Naive thymus-derived CD4-positive, alpha-beta T cell (primary cell): Measurements from ENCODE around the gene OR1L1. TPM values are rescaled to one million over a fixed set of nuclear protein-coding genes. Genes with fewer than 3 reads are reported as not detected.

Experiments
- ATAC-seq: fragments of 150-1000 bp; cut with Tn5 transposase; 2 replicates; pipeline ENCODE4 v1.10.0; 2021; ENCODE audit warnings: mild to moderate bottlenecking, moderate library complexity
- CTCF ChIA-PET: fragments of 350-600 bp; sonication (Branson Sonifier 250); formaldehyde crosslinking; loops from one replicate; lab custom pipeline; 2021; ENCODE audit warnings: antibody characterized with exemption; lab: Charles Lee
- POLR2A ChIA-PET: fragments of 350-600 bp; sonication (Branson Sonifier 250); formaldehyde crosslinking; loops from one replicate; lab custom pipeline; 2021; ENCODE audit warnings: antibody characterized with exemption, inconsistent platforms; lab: Charles Lee
- DNase-seq, 9 donors: peaks; one replicate each; pipeline versions ENCODE4 v3.0.0 to v3.0.0-alpha.2; 2020 to 2022; ENCODE audit warnings: mixed read lengths in 1 of 9
- H3K27ac ChIP-seq: one replicate; pipeline ENCODE4 v1.7.0; 2013; ENCODE audit warnings: mild to moderate bottlenecking, low read depth, low read length, moderate library complexity
- H3K27me3 ChIP-seq, 2 donors: one replicate each; pipeline ENCODE4 v1.7.0; 2013; ENCODE audit warnings: low read length in 2 of 2, mild to moderate bottlenecking in 2 of 2, moderate library complexity in 2 of 2; ENCODE audit not compliant: control insufficient read depth in 2 of 2, insufficient read depth in 2 of 2
- H3K36me3 ChIP-seq, 3 experiments: 1 replicate in 2 of 3; 2 replicates in 1 of 3; pipeline ENCODE4 v1.7.0; 2013; ENCODE audit warnings: low read length in 3 of 3, mild to moderate bottlenecking in 3 of 3, moderate library complexity in 1 of 3; ENCODE audit not compliant: insufficient read depth in 3 of 3, control insufficient read depth in 2 of 3
- H3K4me1 ChIP-seq, 2 donors: one replicate each; pipeline ENCODE4 v1.7.0; 2013; ENCODE audit warnings: low read length in 2 of 2, mild to moderate bottlenecking in 2 of 2, moderate library complexity in 1 of 2; ENCODE audit not compliant: control insufficient read depth in 2 of 2, insufficient read depth in 2 of 2
- H3K4me3 ChIP-seq: 2 replicates; pipeline ENCODE4 v1.7.0; 2013; ENCODE audit warnings: mild to moderate bottlenecking, low read length
- H3K9me3 ChIP-seq, 3 experiments: 1 replicate in 2 of 3; 2 replicates in 1 of 3; pipeline ENCODE4 v1.7.0; 2013; ENCODE audit warnings: low read length in 3 of 3; ENCODE audit not compliant: control insufficient read depth in 2 of 3
- H3K27ac Mint-ChIP-seq, 9 donors: one replicate each; pipeline ENCODE4 v1.8.0; 2020 to 2022; ENCODE audit warnings: mixed read lengths in 9 of 9, mild to moderate bottlenecking in 8 of 9, moderate library complexity in 5 of 9, inconsistent platforms in 2 of 9
- H3K27me3 Mint-ChIP-seq, 5 donors: one replicate each; pipeline ENCODE4 v1.8.0; 2021 to 2022; ENCODE audit warnings: mixed read lengths in 5 of 5, mild to moderate bottlenecking in 1 of 5
- H3K36me3 Mint-ChIP-seq, 5 donors: one replicate each; pipeline ENCODE4 v1.8.0; 2020 to 2022; ENCODE audit warnings: mixed read lengths in 5 of 5, mild to moderate bottlenecking in 3 of 5, inconsistent platforms in 1 of 5
- H3K4me1 Mint-ChIP-seq, 7 donors: one replicate each; pipeline ENCODE4 v1.8.0; 2020 to 2022; ENCODE audit warnings: mixed read lengths in 7 of 7, mild to moderate bottlenecking in 3 of 7, inconsistent platforms in 1 of 7
- H3K4me3 Mint-ChIP-seq, 10 donors: one replicate each; pipeline ENCODE4 v1.8.0; 2020 to 2022; ENCODE audit warnings: mild to moderate bottlenecking in 10 of 10, mixed read lengths in 10 of 10, moderate library complexity in 6 of 10, inconsistent platforms in 2 of 10
- H3K9me3 Mint-ChIP-seq, 11 donors: one replicate each; pipeline ENCODE4 v1.8.0; 2020 to 2022; ENCODE audit warnings: mixed read lengths in 11 of 11, mild to moderate bottlenecking in 4 of 11, inconsistent platforms in 1 of 11, moderate library complexity in 1 of 11
- intact Hi-C, 2 donors: fragments of 100-400 bp; cut with micrococcal nuclease; formaldehyde crosslinking; loops; one replicate each; pipeline ENCODE4 v1.15.1; 2023
- polyA plus RNA-seq, 2 donors: library from polyadenylated mRNA; unstranded; fragments of 300-500 nt; fragmentation: Illumina TruSeq; gene quantifications; one replicate each; pipeline ENCODE4 v1.2.3, GENCODE V29; 2021
- total RNA-seq, 6 experiments: library from RNA in 5 of 6; stranded (reverse) in 5 of 6; gene quantifications; 1 replicate in 5 of 6; 2 replicates in 1 of 6; pipeline ENCODE4 v1.2.3 and lab custom pipeline; 2021 to 2026

The OR1L1 gene
- total RNA-seq, result not detected
- not detected for polyA plus RNA-seq
- total RNA-seq (lab: John Stamatoyannopoulos, UW), result not detected

- no peak within 1 kb of the TSS for H3K27ac Mint-ChIP-seq
- ChIA-PET POLR2A (no interaction called here), CTCF (no interaction called here)
- Histone ChIP-seq H3K4me1 (no peaks in the 10 kb centered on the region), H3K27ac (no peak within 1 kb of the TSS), H3K27me3 (no peaks in the 10 kb centered on the region), H3K9me3 (peaks cover 0 to 9% (median 0%) of the 10 kb centered on the region in 3 experiments), H3K4me3 (no peak within 1 kb of the TSS), H3K36me3 (no peaks in the 10 kb centered on the region)
- intact Hi-C loops, result no loop called here
- no peaks in the 10 kb centered on the region for H3K4me1 Mint-ChIP-seq
- peaks cover 0 to 7% (median 4%) of the 10 kb centered on the region in 5 donors for H3K36me3 Mint-ChIP-seq
- H3K9me3 Mint-ChIP-seq, result peaks cover 0 to 19% (median 4%) of the 10 kb centered on the region in 11 donors
- DNase-seq (no peak), ATAC-seq (no peak)
- peaks cover 1 to 43% (median 23%) of the 10 kb centered on the region in 5 donors for H3K27me3 Mint-ChIP-seq
- H3K4me3 Mint-ChIP-seq, result no peak within 1 kb of the TSS
These were observed at the start of gene OR1L1 for GRCh38 chr9:122661416-122661815. OR1L1 (plus strand) TSS chr9:122661716; CDS start chr9:122661716, 0 bp downstream.

DNA sequence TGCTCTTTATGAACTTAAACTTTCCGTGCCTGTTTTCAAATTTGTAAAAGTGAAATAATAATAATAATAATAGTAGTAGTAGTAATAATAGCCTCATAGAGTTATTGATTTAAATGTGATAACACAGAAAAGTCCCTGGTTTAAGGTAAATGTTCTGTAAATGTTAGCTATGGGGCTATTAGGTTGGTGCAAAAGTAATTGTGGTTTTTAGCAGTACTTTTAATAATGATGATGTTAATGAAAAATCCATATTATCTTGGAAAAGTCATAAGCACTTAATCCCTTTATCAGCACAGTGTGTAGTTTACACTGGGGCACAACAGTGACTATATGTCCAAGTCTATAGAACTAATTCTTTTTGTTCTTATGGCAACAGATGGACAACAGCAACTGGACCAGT, 47.2 kb upstream of the OR1L1 start, which contains the start of gene OR1Q1:
Gene OR1Q1 (plus strand): TSS at position 377 of the 400 bp plus-strand sequence. CDS start 0 bp downstream, at position 377.
- Mint-ChIP-seq H3K9me3 (peaks cover 0 to 8% (median 0%) of the 10 kb centered on the region in 11 donors), H3K36me3 (peaks cover 0 to 9% (median 3%) of the 10 kb centered on the region in 5 donors), H3K27ac (no peak within 1 kb of the TSS), H3K27me3 (peaks cover 0 to 11% (median 5%) of the 10 kb centered on the region in 5 donors), H3K4me3 (no peak within 1 kb of the TSS), H3K4me1 (no peaks in the 10 kb centered on the region)
- POLR2A ChIA-PET, result no interaction called here
- Histone ChIP-seq H3K36me3 (no peaks in the 10 kb centered on the region), H3K27ac (no peak within 1 kb of the TSS), H3K9me3 (no peaks in the 10 kb centered on the region), H3K4me1 (no peaks in the 10 kb centered on the region), H3K27me3 (no peaks in the 10 kb centered on the region), H3K4me3 (no peak within 1 kb of the TSS)
- DNase-seq (no peak), ATAC-seq (no peak)
- CTCF ChIA-PET, result no interaction called here
- intact Hi-C loops, result no loop called here

DNA sequence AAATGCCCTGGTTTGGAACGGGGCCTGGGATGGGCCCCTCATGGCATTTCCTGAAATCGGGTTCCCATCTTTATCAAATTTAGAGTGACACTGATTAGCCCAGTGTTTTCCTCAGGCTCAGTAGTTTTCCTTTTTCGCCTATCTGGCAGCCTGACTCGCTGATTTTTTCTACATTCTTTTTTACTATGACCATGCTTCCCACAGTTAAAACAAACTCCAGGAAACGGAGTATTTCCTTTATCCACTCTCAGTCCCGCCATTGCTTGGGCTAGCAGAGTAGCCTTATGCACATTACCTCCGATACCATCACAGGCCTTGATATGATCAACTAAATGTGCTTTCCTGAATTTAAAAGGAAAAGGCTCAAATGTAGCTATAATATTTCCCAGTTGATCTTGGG, 41.5 kb upstream of the OR1L1 start:
- Mint-ChIP-seq H3K27ac (no peak overlapping the region), H3K9me3 (peaks cover 0 to 10% (median 0%) of the 10 kb centered on the region in 11 donors), H3K4me1 (no peaks in the 10 kb centered on the region), H3K36me3 (peaks cover 0 to 8% (median 3%) of the 10 kb centered on the region in 5 donors), H3K27me3 (peaks cover 0 to 26% (median 4%) of the 10 kb centered on the region in 5 donors), H3K4me3 (no peak overlapping the region)
- no peaks in the 10 kb centered on the region for H3K36me3 ChIP-seq
- intact Hi-C loops, result no loop called here
- no peak for ATAC-seq
- no peaks in the 10 kb centered on the region for H3K9me3 ChIP-seq
- ChIA-PET CTCF (no interaction called here), POLR2A (no interaction called here)
- H3K4me3 ChIP-seq, result no peak overlapping the region
- H3K4me1 ChIP-seq, result no peaks in the 10 kb centered on the region
- DNase-seq, result no peak
- H3K27me3 ChIP-seq, result no peaks in the 10 kb centered on the region
- no peak overlapping the region for H3K27ac ChIP-seq

- no peaks in the 10 kb centered on the region for H3K4me1 ChIP-seq
- DNase-seq (no peak), ATAC-seq (no peak)
- Mint-ChIP-seq H3K4me1 (no peaks in the 10 kb centered on the region), H3K9me3 (peaks cover 3 to 54% (median 21%) of the 10 kb centered on the region in 11 donors), H3K27ac (no peak overlapping the region), H3K36me3 (peaks cover 0 to 16% (median 11%) of the 10 kb centered on the region in 5 donors), H3K4me3 (no peak overlapping the region), H3K27me3 (peaks cover 0 to 39% (median 34%) of the 10 kb centered on the region in 5 donors)
- CTCF ChIA-PET, result no interaction called here
- peaks cover 0 to 3% (median 0%) of the 10 kb centered on the region in 3 experiments for H3K9me3 ChIP-seq
- H3K36me3 ChIP-seq, result no peaks in the 10 kb centered on the region
- H3K27me3 ChIP-seq, result no peaks in the 10 kb centered on the region
- intact Hi-C loops, result no loop called here
- POLR2A ChIA-PET, result no interaction called here
- H3K27ac ChIP-seq, result no peak overlapping the region
- H3K4me3 ChIP-seq, result no peak overlapping the region
These were observed 19.3 kb upstream of the OR1L1 start for GRCh38 chr9:122642226-122642625.

DNA sequence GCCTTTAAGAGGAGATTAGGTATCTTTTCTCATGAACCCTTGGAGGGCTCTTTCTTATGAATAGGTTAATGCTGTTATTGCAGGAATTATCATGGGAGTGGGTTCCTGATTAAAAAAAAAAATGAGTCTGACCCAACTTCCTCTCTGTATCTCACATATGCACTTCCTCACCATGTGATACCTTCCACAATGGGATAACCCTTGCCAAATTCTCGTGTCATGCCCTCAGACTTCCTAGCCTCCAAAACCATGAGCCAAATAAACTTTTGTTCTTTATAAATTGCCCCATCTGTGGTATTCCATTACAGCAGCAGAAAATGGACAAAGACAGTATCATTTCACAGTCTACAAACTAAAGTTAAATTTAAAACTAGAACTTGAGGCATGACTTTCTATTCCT, 5.1 kb upstream of the OR1L1 start:
- intact Hi-C loops, result no loop called here
- POLR2A ChIA-PET, result no interaction called here

DNA sequence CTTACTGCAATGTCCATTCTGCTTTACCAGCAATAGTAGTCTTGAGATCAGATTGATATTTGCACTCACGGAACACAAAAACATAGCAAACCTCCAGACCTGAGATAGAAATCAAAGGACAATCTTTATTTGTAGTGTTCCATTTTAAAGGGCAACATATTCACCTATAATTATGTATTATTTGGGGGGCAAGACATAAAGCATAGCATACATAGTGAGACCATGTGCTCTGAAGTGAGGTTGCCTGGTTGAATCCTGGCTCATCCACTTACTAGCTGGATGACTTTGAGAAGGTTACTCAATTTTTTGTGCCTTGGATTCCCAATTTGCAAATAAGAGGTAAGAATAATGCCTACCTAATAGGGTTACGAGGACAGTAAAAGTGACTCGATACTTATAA, 4.0 kb upstream of the OR1L1 start, which contains the start of gene OR1B1:
Gene OR1B1 (minus strand): TSS at position 101 of the 400 bp plus-strand sequence.
- Mint-ChIP-seq H3K4me1 (no peaks in the 10 kb centered on the region), H3K36me3 (peaks cover 0 to 5% (median 0%) of the 10 kb centered on the region in 5 donors), H3K27ac (no peak within 1 kb of the TSS), H3K9me3 (peaks cover 0 to 3% (median 0%) of the 10 kb centered on the region in 11 donors), H3K4me3 (no peak within 1 kb of the TSS), H3K27me3 (peaks cover 6 to 32% (median 25%) of the 10 kb centered on the region in 5 donors)
- Histone ChIP-seq H3K36me3 (no peaks in the 10 kb centered on the region), H3K27ac (no peak within 1 kb of the TSS), H3K4me3 (no peak within 1 kb of the TSS), H3K4me1 (no peaks in the 10 kb centered on the region), H3K9me3 (no peaks in the 10 kb centered on the region), H3K27me3 (no peaks in the 10 kb centered on the region)
- CTCF ChIA-PET, result no interaction called here
- ATAC-seq, result no peak
- POLR2A ChIA-PET, result no interaction called here
- intact Hi-C loops, result no loop called here
- DNase-seq, result no peak

More for the DNA sequence above, 5.1 kb upstream of the OR1L1 start:
- ATAC-seq, result no peak
- no peak for DNase-seq
- CTCF ChIA-PET, result no interaction called here
- H3K9me3 ChIP-seq, result no peaks in the 10 kb centered on the region
- H3K27ac ChIP-seq, result no peak overlapping the region
- no peaks in the 10 kb centered on the region for H3K36me3 ChIP-seq
- no peak overlapping the region for H3K27ac Mint-ChIP-seq
- H3K27me3 Mint-ChIP-seq, result peaks cover 6 to 23% (median 14%) of the 10 kb centered on the region in 5 donors
- H3K4me3 ChIP-seq, result no peak overlapping the region
- H3K36me3 Mint-ChIP-seq, result peaks cover 0 to 5% (median 0%) of the 10 kb centered on the region in 5 donors
- H3K4me1 Mint-ChIP-seq, result no peaks in the 10 kb centered on the region
- no peaks in the 10 kb centered on the region for H3K27me3 ChIP-seq
- H3K9me3 Mint-ChIP-seq, result peaks cover 0 to 3% (median 0%) of the 10 kb centered on the region in 11 donors
- no peak overlapping the region for H3K4me3 Mint-ChIP-seq
- no peaks in the 10 kb centered on the region for H3K4me1 ChIP-seq

- Mint-ChIP-seq H3K27me3 (peaks cover 0 to 15% (median 7%) of the 10 kb centered on the region in 5 donors), H3K4me1 (no peaks in the 10 kb centered on the region), H3K27ac (no peak overlapping the region), H3K9me3 (peaks cover 3 to 36% (median 19%) of the 10 kb centered on the region in 11 donors), H3K4me3 (no peak overlapping the region), H3K36me3 (peaks cover 0 to 9% (median 3%) of the 10 kb centered on the region in 5 donors)
- intact Hi-C loops, result no loop called here
- Histone ChIP-seq H3K9me3 (no peaks in the 10 kb centered on the region), H3K27me3 (no peaks in the 10 kb centered on the region), H3K4me1 (no peaks in the 10 kb centered on the region), H3K27ac (no peak overlapping the region), H3K36me3 (no peaks in the 10 kb centered on the region), H3K4me3 (no peak overlapping the region)
- DNase-seq (no peak), ATAC-seq (no peak)
- ChIA-PET CTCF (no interaction called here), POLR2A (no interaction called here)
These were observed 11.0 kb downstream of the OR1L1 start for GRCh38 chr9:122672481-122672880.
